WERI-Rb-1 (cell line): ENCODE data around the gene SRPK2.

ENCODE experiments used
- DNase-seq: peaks from one replicate; pipeline ENCODE4 v3.0.0-alpha.2; 2020
- H3K27ac ChIP-seq: fragments of 250-450 bp; sonication (Bioruptor Pico); 2 replicates; pipeline ENCODE4 v1.5.1; 2020; ENCODE audit warnings: mild to moderate bottlenecking, moderate library complexity
- H3K27me3 ChIP-seq: fragments of 250-450 bp; sonication (Bioruptor Pico); 2 replicates; pipeline ENCODE4 v1.5.1; 2021; ENCODE audit warnings: mild to moderate bottlenecking, low read depth, moderate library complexity; ENCODE audit not compliant: insufficient read depth, severe bottlenecking
- H3K36me3 ChIP-seq: fragments of 250-450 bp; sonication (Bioruptor Pico); 2 replicates; pipeline ENCODE4 v1.5.1; 2020; ENCODE audit warnings: mild to moderate bottlenecking, moderate library complexity
- H3K4me3 ChIP-seq: 2 replicates; pipeline ENCODE4 v1.5.1; 2011; ENCODE audit warnings: low read depth, mild to moderate bottlenecking, control low read depth, low read length
- H3K9me3 ChIP-seq: fragments of 250-450 bp; sonication (Bioruptor Pico); 2 replicates; pipeline ENCODE4 v1.5.1; 2021; ENCODE audit warnings: mild to moderate bottlenecking, moderate library complexity; ENCODE audit not compliant: severe bottlenecking
- CTCF ChIP-seq: IDR thresholded peaks from 2 replicates; pipeline ENCODE4 v1.5.1; 2011; ENCODE audit warnings: low read depth, mild to moderate bottlenecking, control low read depth, inconsistent platforms, low read length

Gene SRPK2

DNA sequence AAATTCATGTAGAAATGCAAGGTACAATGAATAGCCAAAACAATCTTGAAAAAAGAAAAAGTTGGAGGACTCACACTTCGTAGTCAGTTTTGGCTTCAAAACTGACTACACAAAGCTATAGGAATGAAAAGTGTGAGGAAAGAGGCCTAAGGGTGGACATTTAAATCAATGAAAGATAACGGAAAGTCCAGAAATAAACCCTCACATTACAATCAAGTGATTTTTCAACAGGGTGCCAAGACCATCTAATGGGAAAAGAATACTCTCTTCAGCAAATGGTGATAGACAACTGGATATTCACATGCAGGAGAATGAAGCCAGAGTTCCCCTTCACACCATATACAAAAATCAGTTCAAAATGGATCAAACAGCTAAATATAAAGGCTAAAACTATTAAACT, 106.8 kb downstream of the SRPK2 start:
- no peak for TF ChIP-seq CTCF
- no peak for DNase-seq
- H3K4me3 ChIP-seq, result no peak overlapping the region
- H3K27me3 ChIP-seq, result no peaks in the 10 kb centered on the region
- H3K36me3 ChIP-seq, result no peaks in the 10 kb centered on the region
- H3K9me3 ChIP-seq, result no peaks in the 10 kb centered on the region
- H3K27ac ChIP-seq, result no peak overlapping the region

DNA sequence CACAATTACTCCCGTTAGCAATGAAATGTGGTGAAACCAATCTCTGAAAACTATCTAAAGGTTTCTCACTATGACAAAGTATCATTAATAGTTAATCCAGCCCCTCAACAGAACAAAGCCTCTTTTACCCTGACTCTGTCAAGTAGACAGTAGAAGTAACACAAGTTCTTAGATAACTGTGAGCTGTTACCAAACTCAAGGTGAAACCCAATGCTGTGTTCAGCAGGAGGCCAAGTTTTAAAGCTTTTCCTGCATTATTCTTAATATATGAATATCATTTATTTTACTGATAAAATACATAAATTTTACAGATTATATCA, 109.1 kb downstream of the SRPK2 start:
- H3K36me3 ChIP-seq, result no peaks in the 10 kb centered on the region
- no peak overlapping the region for H3K27ac ChIP-seq
- H3K27me3 ChIP-seq, result no peaks in the 10 kb centered on the region
- no peak for TF ChIP-seq CTCF
- H3K4me3 ChIP-seq, result no peak overlapping the region
- no peak for DNase-seq
- H3K9me3 ChIP-seq, result no peaks in the 10 kb centered on the region

GRCh38 chr7:105278973-105279687, 109.6 kb downstream of the SRPK2 start:
- Histone ChIP-seq H3K9me3 (no peaks in the 10 kb centered on the region), H3K27ac (no peak overlapping the region), H3K4me3 (no peak overlapping the region), H3K36me3 (no peaks in the 10 kb centered on the region), H3K27me3 (no peaks in the 10 kb centered on the region)
- TF ChIP-seq CTCF, result no peak
- DNase-seq, result no peak

- no peak overlapping the region for H3K27ac ChIP-seq
- TF ChIP-seq CTCF, result no peak
- no peak overlapping the region for H3K4me3 ChIP-seq
- no peaks in the 10 kb centered on the region for H3K9me3 ChIP-seq
- no peaks in the 10 kb centered on the region for H3K27me3 ChIP-seq
- H3K36me3 ChIP-seq, result no peaks in the 10 kb centered on the region
- no peak for DNase-seq
These were observed 110.2 kb downstream of the SRPK2 start for GRCh38 chr7:105278565-105278964.

DNA sequence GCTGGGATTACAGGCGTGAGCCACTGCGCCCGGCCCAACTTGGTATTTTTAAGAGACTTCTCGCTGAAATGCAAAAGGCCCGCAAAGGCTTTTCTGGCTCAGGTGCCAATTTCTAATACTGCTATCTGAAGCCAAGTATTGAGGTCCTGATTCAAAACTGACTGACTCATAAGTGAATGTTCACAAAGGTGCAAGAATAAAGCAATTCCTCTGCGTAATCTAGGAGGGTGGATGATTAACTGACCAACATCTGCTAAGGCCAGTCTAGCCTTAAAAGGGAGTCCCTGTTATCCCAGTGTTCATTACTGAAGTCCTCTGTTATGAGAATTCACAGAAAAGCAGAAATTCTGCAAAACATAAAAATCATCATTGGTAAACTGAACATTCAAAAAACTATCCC, 111.4 kb downstream of the SRPK2 start:
- no peak for TF ChIP-seq CTCF
- DNase-seq, result no peak
- H3K36me3 ChIP-seq, result no peaks in the 10 kb centered on the region
- no peak overlapping the region for H3K4me3 ChIP-seq
- H3K9me3 ChIP-seq, result no peaks in the 10 kb centered on the region
- no peak overlapping the region for H3K27ac ChIP-seq
- H3K27me3 ChIP-seq, result no peaks in the 10 kb centered on the region

DNA sequence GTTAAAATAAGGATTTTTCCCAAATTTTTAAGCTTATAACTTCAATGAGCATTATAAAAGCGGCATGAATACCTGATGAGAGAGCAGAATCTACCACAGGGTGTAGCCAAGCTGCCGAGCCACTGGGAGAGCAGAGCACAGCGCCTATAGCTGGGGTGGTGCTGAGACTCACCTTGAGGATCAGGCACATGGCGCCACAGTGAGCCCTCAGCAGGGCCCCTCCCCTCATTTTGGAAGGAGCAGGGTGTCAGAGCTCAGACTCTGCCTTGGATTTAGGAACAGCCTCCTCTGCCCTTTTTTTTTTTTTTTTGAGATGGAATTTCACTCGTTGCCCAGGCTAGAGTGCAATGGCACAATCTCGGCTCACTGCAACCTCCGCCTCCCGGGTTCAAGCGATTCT, 118.6 kb downstream of the SRPK2 start:
- no peaks in the 10 kb centered on the region for H3K36me3 ChIP-seq
- TF ChIP-seq CTCF, result no peak
- no peaks in the 10 kb centered on the region for H3K27me3 ChIP-seq
- no peak overlapping the region for H3K4me3 ChIP-seq
- no peaks in the 10 kb centered on the region for H3K9me3 ChIP-seq
- no peak overlapping the region for H3K27ac ChIP-seq
- no peak for DNase-seq
